Upper lobe of left lung (tissue), 4 donors: ENCODE data around the gene CHSY3.

ENCODE experiments used
- POLR2A ChIP-seq, 4 donors: fragments of 450-650 bp; IDR thresholded peaks; one replicate each; pipeline ENCODE4 v1.5.1; 2016 to 2017; ENCODE audit warnings: antibody characterized with exemption in 4 of 4, mild to moderate bottlenecking in 2 of 4
- POLR2AphosphoS5 ChIP-seq, 2 donors: sonication (generic); formaldehyde crosslinking; IDR thresholded peaks; one replicate each; pipeline ENCODE4 v1.5.1; 2017; ENCODE audit warnings: antibody characterized with exemption in 2 of 2
- TF ChIP-seq, protein P1 (sequence below), 6 experiments: fragments of 450-650 bp in 4 of 6; fragments of 200-600 bp in 2 of 6; sonication (generic) in 2 of 6; IDR thresholded peaks; one replicate each; pipeline ENCODE4 v1.5.1; 2016 to 2019; ENCODE audit warnings: antibody characterized with exemption in 6 of 6

- no peak for TF ChIP-seq POLR2A (IDR thresholded peaks at IDR 0.05)
- TF ChIP-seq, protein P1, sequence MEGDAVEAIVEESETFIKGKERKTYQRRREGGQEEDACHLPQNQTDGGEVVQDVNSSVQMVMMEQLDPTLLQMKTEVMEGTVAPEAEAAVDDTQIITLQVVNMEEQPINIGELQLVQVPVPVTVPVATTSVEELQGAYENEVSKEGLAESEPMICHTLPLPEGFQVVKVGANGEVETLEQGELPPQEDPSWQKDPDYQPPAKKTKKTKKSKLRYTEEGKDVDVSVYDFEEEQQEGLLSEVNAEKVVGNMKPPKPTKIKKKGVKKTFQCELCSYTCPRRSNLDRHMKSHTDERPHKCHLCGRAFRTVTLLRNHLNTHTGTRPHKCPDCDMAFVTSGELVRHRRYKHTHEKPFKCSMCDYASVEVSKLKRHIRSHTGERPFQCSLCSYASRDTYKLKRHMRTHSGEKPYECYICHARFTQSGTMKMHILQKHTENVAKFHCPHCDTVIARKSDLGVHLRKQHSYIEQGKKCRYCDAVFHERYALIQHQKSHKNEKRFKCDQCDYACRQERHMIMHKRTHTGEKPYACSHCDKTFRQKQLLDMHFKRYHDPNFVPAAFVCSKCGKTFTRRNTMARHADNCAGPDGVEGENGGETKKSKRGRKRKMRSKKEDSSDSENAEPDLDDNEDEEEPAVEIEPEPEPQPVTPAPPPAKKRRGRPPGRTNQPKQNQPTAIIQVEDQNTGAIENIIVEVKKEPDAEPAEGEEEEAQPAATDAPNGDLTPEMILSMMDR (IDR thresholded peaks at IDR 0.05): no peak
- no peak for TF ChIP-seq POLR2AphosphoS5 (IDR thresholded peaks at IDR 0.05)
These were observed 163.1 kb downstream of the CHSY3 start for GRCh38 chr5:130067364-130067763.
